ENCODE data around the gene SPPL2B. TPM values are rescaled to one million over a fixed set of nuclear protein-coding genes. Genes with fewer than 3 reads are reported as not detected.
"Not testable (repeated sequence)": the region's sequence is repeated elsewhere in the genome, so short reads cannot be mapped to it uniquely, and the experiment has no call there.

The SPPL2B gene
- total RNA-seq, 1 donor from 2014 or later: 76.4 TPM

DNA sequence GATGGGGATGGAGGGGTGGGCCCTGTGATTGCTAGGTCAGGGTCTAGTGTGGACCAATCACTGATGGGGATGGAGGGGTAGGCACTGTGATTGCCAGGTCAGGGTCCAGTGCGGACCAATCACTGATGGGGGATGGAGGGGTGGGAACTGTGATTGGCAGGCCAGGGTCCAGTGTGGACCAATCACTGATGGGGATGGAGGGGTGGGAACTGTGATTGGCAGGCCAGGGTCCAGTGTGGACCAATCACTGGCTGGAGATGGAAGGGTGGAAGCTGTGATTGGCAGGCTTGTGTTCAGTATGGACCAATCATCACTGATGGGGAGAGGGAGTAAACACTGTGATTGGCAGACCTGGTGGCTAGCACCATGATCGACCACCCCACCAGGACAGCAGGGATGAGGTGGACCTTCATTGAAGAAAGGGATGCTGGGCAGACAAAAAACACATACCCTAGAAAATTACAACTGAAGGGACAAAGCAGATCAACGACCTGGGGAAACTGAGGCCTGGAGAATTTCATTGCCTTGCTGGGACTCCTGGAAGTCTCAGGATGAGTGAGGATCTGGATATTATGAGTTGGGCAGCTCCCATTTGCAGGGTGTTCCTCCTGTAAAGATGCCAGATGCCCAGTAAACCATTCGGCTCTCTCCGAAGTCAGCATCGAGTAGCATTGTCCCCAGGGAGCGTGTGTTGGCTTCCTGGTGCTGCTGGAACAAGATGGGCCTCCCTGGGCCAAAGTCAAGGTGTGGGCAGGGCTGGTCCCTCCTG lies 47.1 kb downstream of the SPPL2B start:
- intact Hi-C loops (cut with micrococcal nuclease): no loop called here

DNA sequence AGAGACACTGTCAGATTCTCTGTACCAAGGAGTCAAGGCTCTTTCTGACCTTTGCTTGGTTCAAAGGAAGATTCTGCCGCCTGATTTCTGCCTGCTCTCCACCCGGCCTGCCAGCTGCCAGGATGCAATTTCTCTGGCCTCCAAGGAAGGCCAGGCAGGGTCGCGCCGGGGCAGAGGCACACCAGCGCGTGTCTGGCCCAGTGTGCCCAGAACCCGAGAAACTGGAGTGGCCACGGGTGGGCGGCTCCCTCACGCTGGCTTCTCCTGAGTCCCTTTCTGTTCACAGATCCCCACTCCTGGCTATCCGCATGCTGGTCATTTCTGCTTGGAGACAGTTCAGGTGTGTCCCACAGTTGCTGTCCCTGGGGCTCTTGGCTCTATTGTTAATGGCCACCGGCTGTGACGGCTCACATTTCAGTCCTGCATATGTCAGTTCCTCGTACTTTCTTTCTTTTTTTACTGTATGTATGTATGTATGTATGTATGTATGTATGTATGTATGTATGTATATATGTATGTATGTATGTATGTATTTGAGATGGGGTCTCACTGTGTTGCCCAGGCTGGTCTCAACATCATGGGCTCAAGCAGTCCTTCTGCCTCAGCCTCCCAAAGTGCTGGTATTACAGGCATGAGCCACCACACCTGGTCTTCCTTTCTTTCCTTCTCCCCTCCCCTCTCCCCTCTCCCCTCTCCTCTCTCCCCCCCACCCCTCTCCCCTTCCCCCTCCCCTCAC lies 48.5 kb downstream of the SPPL2B start:
- intact Hi-C loops (cut with micrococcal nuclease): no loop called here

DNA sequence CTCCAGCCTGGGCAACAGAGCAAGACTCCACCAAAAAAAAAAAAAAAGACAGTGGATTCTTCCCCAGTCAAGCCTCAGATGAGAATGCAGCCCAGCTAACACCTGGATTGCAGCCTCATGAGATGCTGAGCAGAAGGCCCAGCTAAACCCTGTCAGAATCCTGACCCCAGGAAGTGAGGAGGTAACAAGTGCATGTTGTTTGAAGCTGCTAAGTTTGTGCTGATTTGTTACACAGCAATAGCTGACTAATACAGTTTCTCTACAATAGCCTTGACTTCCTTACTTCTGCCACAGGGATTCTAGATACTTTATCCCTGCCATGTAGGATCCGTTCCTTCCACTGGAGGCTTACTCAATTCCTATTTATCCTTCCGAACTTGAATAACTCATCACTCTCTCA lies 52.1 kb downstream of the SPPL2B start:
- intact Hi-C loops (cut with micrococcal nuclease): no loop called here

DNA sequence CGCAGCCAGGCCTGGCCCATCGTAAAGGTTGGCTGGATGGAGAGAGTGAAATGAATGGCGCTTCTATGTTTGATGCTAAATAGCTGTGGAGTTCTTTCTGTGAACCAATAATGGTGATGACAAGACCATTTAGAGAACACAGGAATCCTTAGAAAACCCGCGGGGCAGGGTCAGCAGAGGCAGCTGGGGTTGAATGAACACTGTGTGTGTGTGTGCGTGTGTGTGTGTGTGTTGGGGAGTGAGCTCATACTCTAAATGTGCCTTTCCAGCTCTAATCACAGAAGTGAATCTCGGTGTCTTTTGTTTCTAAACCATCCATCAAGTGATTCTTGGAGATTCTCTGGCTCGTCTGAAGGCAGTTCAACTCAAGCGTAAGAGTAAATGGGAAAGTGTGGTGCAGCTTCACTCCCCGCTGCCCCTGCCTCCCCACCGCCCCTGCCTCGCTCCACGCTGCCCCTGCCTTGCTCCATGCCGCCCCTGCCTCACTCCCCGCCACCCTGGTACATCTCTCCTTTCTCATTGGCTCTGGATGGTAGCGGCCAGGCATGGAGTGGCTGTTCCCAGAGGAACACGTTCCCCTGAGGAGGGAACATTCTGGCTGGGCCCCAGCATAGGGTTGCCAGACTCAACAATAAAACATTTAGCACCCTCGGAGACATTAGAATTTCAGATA lies 52.8 kb downstream of the SPPL2B start:
- intact Hi-C loops (cut with micrococcal nuclease): no loop called here

DNA sequence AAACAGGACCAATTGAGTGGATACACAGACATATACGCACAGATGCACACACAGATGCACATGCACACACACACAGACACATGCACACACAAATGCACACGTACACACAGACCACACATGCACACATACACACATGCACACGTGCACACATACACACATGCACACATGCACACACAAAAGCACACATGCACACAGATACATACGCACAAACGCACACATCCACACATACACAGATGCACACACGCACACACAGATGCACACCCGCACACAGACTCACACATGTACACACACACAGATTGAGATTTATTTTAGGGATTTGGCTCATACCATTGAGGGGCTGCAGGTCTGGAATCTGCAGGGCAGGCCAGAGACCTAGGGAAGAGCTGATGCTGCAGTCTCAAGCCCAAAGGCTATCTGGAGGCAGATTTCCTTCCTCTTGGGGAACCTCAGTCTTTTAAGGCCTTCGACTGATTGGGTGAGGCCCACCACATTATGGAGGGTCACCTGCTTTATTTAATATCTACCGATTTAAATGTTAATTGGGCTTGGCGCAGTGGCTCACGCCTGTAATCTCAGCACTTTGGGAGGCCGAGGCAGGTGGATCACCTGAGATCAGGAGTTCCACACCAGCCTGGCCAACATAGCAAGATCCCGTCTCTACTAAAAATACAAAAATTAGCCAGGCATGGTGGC lies 54.2 kb downstream of the SPPL2B start:
- intact Hi-C loops (cut with micrococcal nuclease): no loop called here

DNA sequence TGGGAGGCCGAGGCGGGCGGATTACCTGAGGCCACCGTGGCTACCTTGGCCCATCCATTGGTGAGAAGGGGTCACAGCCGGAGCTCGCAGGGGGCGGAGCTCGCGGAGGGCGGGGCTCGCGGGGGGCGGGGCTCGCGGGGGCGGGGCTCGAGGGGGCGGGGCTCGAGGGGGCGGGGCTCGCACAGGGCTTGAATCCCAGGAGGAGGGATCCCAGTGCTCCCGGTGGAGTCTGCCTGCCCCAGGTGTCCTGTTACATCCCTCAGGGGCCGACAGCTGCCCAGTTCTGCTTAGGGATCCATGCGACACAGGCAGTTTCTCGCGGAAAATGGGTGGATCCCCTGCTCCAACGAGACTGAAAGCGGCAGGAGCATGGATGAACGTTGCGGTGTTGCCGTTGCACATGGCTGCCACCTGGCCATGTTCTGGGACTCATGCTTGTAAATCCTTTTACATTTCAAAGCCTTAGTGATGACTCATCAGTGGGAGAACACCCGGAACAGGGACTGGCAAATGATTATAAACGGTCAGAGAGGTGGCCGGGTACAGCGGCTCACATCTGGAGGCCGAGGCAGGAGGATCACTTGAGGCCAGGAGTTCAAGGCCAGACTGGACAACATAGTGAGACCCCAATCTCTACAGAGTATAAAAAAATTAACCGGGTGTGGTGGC lies 56.7 kb downstream of the SPPL2B start:
- intact Hi-C loops (cut with micrococcal nuclease): no loop called here

DNA sequence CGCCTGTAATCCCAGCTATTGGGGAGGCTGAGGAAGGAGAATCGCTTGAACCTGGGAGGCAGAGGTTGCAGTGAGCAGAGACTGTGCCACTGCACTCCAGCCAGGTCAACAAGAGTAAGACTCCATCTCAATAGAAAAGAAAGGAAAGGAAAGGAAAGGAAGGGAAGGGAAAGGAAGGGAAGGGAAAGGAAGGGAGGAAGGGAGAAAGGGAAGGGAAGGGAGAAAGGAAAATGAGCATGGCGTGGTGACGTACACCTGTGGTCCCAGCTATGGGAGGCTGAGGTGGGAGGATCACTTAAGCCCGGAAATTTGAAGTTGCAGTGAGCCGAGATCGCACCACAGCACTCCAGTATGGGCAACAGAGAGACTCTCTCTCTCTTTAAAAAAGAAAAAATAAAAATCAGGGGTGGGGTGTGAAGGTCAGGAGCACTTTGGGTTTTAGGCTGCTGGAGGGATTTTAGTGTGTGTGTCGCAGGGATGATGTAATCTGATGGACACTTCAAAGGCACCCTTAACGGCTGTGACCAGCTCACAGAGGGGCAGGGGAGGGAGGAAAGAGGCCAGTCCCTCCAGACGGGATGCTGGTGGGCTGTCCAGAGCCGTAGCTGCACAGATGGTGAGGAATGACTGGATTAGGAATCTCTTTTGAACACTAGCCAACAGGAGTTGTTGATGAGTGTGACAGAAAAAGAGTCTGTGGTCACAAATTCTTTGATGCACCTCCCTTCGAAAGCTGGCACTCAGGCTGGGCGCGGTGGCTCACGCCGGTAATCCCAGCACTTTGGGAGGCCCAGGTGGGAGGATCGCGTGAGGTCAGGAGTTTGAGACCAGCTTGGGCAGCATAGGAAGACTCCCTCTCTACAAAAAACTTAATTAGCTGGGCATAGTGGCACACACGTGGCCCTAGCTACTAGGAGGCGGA lies 59.1 kb downstream of the SPPL2B start:
- intact Hi-C loops (cut with micrococcal nuclease): no loop called here

DNA sequence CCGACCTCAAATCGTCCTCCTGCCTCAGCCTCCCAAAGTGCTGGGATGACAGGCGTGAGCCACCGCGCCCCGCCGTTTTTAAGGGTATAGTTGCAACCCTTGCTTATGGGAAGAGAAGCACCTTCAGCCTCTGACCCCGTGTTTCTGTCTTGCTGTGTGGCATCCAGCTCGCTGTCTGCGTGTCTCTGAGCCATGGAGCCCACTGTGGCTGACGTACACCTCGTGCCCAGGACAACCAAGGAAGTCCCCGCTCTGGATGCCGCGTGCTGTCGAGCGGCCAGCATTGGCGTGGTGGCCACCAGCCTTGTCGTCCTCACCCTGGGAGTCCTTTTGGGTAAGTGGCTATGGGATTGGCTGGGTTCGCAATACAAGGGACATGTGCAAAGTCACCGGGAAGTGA lies 61.1 kb downstream of the SPPL2B start:
- intact Hi-C loops (cut with micrococcal nuclease): no loop called here

DNA sequence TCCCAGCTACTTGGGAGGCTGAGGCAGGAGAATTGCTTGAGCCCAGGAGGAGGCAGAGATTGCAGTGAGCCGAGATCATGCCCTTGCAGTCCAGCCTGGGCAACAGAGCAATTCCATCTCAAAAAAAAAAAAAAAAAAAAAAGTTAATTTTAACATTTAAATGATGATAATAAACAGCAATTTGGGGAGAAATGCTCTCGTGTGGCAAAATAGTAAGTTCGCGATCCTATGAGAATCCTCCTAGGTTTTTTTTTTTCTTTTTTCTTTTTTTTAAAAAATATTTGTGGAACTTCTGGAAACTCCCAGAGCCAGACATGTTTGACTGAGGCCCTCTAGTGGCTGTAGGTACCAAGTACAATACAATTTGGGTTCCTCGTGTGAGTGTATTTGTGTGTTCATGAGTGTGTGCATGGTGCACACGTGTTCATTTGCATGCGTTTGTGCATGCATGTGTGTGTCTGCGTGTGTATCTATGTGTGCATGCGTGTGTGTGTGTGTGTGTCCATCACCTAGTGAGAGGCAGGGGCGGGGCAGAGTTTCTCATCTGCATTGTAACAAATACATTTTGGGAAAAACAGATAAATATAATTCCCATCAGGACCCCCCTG lies 62.7 kb downstream of the SPPL2B start:
- intact Hi-C loops (cut with micrococcal nuclease): loop anchor here (1.0 to 5.0 kb wide), 4 partner anchors 64 to 234 kb away; partner anchors contain the start of genes LSM7 and SPPL2B

DNA sequence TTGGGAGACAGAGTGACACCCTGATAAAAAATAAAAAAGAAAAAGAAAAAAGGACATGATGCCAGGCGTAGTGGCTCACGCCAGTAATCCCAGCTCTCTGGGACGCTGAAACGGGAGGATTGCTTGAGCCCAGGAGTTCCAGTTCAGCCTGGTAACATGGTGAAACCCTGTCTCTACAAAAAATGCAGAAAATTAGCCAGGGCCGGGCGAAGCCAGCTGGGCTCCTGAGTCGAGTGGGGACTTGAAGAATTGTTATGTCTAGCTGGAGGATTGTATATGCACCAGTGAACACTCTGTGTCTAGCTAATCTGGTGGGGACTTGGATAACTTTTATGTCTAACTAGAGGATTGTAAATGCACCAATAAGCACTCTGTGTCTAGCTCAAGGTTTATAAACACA lies 63.9 kb downstream of the SPPL2B start:
- intact Hi-C loops (cut with micrococcal nuclease): loop anchor here (5.0 kb wide), 2 partner anchors 65 to 120 kb away; partner anchors contain the start of genes LSM7 and SPPL2B

DNA sequence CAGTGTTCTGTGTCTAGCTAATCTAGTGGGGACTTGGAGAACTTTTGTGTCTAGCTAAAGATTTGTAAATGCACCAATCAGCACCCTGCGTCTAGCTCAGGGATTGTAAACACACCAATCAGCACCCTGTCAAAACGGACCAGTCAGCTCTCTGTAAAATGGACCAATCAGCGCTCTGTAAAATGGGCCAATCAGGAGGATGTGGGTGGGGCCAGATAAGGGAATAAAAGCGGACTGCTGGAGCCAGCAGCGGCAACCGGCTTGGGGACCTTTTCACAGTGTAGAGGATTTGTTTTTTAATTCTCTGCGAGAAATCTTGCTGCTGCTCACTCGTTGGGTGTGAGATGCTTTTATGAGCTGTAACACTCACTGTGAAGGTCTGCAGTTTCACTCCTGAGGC lies 64.4 kb downstream of the SPPL2B start:
- intact Hi-C loops (cut with micrococcal nuclease): loop anchor here (5.0 kb wide), 2 partner anchors 66 to 121 kb away; partner anchors contain the start of genes LSM7 and SPPL2B

DNA sequence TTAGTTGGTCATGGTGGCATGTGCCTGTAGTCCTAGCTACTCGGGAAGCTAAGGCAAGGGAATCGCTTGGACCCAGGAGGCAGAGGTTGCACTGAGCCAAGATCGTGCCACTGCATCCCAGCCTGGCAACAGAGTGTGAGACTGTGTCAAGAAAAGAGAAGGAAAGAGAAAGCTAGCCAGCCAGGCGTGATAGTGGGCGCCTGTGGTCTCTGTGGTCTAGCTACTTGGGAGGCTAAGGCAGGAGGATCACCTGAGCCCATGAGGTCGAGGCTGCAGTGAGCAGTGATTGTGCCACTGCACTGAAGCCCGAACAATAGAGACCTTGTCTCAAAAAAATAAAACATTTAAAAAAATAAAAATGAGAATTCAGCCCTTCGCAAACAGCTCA lies 65.6 kb downstream of the SPPL2B start:
- intact Hi-C loops (cut with micrococcal nuclease): loop anchor here (5.0 kb wide), 2 partner anchors 67 to 122 kb away; partner anchors contain the start of genes LSM7 and SPPL2B

DNA sequence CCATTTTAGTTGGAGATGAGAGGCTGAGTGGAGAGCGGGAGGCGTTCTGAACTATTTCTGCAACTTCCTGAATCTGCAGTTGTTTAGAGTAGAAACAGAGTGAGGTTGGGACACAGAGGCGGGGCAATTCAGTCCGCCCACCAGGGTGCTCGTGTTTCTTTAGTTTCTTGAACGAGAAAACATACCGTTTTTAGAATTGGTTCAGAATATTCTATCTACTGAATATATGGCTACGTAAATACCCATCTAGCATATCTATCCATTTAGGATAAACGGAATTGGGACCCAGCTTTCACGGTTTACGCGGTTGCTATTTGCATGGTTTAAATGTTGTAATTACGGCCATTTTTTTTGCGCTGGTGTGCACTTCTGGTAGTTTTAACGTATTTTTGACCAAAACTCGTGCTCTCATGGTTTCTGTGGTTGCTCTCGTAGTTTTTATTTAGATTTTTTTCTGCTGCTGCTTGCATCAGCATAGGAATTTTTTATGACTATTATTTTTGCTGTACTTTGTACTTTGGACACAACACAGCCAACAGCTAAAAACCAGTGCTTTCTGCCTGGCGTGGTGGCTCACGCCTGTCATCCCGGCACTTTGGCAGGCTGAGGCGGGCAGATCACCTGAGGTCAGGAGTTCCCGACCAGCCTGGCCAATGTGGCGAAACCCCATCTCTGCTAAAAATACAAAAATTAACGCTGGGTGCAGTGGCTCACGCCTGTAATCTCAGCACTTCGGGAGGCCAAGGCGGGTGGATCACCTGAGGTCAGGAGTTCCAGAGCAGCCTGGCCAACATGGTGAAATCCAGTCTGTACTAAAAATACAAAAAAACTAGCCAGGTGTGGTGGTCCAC lies 66.2 kb downstream of the SPPL2B start:
- intact Hi-C loops (cut with micrococcal nuclease): loop anchor here (5.0 kb wide), 2 partner anchors 67 to 122 kb away; partner anchors contain the start of genes LSM7 and SPPL2B

DNA sequence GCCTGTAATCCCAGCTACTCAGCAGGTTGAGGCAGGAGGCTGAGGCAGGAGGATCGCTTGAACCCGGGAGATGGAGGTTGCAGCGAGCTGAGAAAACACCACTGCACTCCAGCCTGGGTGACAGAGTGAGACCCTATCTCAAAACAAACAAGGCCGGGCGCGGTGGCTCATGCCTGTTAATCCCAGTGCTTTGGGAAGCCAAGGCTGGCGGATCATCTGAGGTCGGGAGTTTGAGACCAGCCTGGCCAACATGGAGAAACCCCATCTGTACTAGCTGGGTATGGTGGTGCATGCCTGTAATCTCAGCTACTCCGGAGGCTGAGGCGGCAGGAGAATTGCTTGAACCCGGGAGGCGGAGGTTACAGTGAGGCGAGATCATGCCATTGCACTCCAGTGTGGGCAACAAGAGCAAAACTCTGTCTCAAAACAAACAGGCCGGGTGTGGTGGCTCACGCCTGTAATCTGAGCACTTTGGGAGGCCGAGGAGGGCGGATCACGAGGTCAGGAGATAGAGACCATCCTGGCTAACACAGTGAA lies 66.9 kb downstream of the SPPL2B start:
- intact Hi-C loops (cut with micrococcal nuclease): not testable (repeated sequence)

DNA sequence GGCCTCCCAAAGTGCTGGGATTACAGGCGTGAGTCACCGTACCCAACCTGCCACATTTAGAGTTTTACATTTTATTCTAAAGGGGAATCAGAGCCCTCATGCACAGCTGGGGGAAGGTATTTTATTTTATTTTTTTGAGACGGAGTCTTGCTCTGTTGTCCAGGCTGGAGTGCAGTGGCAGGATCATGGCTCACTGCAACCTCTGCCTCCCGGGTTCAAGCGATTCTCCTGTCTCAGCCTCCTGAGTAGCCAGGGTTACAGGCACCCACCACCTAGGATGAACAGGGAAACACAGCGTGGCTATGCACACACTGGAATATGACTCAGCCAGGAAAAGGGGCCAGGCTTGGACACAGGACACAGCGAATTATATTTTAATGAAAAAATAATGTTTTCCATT lies 68.7 kb downstream of the SPPL2B start:
- intact Hi-C loops (cut with micrococcal nuclease): not testable (repeated sequence)

DNA sequence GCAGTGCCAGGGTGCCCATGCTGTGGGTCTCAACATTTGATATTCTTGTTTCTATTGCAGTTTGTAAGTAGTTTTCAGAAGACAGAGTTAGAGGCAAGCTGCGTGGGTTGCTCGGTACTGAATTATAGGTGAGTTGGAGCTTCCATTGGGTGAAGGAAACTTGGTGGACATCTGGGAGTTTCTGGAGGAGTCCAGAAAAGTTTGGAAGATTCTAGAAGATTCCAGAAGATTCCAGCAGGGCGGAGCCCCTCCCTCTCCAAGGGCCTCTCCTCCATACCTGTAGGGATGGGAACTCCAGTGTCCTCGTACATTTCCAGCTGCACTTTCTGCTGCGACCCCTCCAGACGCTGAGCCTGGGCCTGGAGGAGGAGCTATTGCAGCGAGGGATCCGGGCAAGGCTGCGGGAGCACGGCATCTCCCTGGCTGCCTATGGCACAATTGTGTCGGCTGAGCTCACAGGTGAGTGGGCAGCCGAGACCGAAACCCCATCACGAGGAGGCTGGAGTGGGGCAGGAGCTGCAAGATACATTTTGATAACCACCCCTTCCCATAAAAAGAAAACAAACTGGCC lies 70.3 kb downstream of the SPPL2B start:
- intact Hi-C loops (cut with micrococcal nuclease): no loop called here

DNA sequence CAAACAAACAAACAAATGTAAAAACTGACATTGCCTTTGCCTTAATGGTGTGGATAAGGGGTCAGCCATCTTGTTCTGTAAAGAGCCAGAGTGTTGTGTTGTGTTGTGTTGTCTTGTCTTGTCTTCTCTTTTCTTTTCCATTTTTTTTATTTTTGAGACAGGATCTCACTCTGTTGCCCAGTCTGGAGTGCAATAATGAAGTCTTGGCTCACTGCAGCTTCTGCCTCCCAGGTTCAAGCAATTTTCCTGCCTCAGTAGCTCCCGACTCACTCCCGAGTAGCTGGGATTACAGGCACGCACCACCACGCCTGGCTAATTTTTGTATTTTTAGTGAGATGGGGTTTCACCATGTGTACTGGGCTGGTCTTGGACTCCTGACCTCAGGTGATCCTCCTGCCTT lies 71.1 kb downstream of the SPPL2B start:
- intact Hi-C loops (cut with micrococcal nuclease): no loop called here

Data from T-helper 2 cell treated with Interferon-gamma antibody and Interleukin-4, amounts not matched to agents 100 ng/mL and 5 ng/mL, for 36 hours (primary cell).